Measurements from ENCODE around the gene BANF1. TPM values are rescaled to one million over a fixed set of nuclear protein-coding genes. Genes with fewer than 3 reads are reported as not detected.

BANF1 gene
- total RNA-seq, 1 experiment from 2014 or later = 124 TPM

GRCh38 chr11:66013762-66014100 is 11.4 kb downstream of the BANF1 start:
- H3K36me3 ChIP-seq (ENCODE audit: low read depth, low read length) = no peaks in the 10 kb centered on the region
- peaks cover 42% of the 10 kb centered on the region for H3K4me1 ChIP-seq (ENCODE audit: insufficient read depth, low read length)
- no peak overlapping the region for H3K9ac ChIP-seq (ENCODE audit: low read length)
- no peak overlapping the region for H3K27ac ChIP-seq (ENCODE audit: low read length)
- intact Hi-C loops (cut with micrococcal nuclease) = no loop called here
- H3K4me2 ChIP-seq (ENCODE audit: low read length) = no peak overlapping the region
- no peak for DNase-seq
- no peak for ATAC-seq
- H2AFZ ChIP-seq (ENCODE audit: low read length) = no peak overlapping the region
- BruUV-seq (replicated peaks) = no TSS peak
- no peaks in the 10 kb centered on the region for H3F3A ChIP-seq (ENCODE audit: low read length, unreplicated experiment)
- H3K27me3 ChIP-seq (ENCODE audit: low read length) = no peaks in the 10 kb centered on the region
- CTCF ChIA-PET = no interaction called here
- no peaks in the 10 kb centered on the region for H3K9me3 ChIP-seq (ENCODE audit: low read length)
- H3K9me2 ChIP-seq (replicated peaks; ENCODE audit: low read length) = no peaks in the 10 kb centered on the region
- no peaks in the 10 kb centered on the region for H4K20me1 ChIP-seq (ENCODE audit: low read length)
- H3K79me2 ChIP-seq (ENCODE audit: low read length) = no peaks in the 10 kb centered on the region
- no peak overlapping the region for H3K4me3 ChIP-seq (ENCODE audit: low read length)
- POLR2A ChIA-PET (ENCODE audit: unreplicated experiment) = no interaction called here
- no peak for TF ChIP-seq EZH2 (IDR thresholded peaks at IDR 0.05; ENCODE audit: low read length, unreplicated experiment)
- TF ChIP-seq EZH2phosphoT487 (IDR thresholded peaks at IDR 0.05; ENCODE audit: borderline replicate concordance, low read length) = no peak
- no peak for TF ChIP-seq CTCF (conservative IDR thresholded peaks at IDR 0.05; ENCODE audit: low read depth, low read length)

GRCh38 chr11:66014804-66015453 is 12.6 kb downstream of the BANF1 start:
- no peak for DNase-seq
- Histone ChIP-seq H3K27ac (ENCODE audit: low read length) (0 out of 2 replicates have a peak overlapping the region, but pooled peaks have one; percentile 10), H3K27me3 (ENCODE audit: low read length) (no peaks in the 10 kb centered on the region), H3K9me3 (ENCODE audit: low read length) (no peaks in the 10 kb centered on the region), H3K4me3 (ENCODE audit: low read length) (no peak overlapping the region), H3K9me2 (replicated peaks; ENCODE audit: low read length) (no peaks in the 10 kb centered on the region), H4K20me1 (ENCODE audit: low read length) (no peaks in the 10 kb centered on the region), H3K4me2 (ENCODE audit: low read length) (peak overlapping the region; percentile 1; the same call in 1 of the 2 replicates), H3K9ac (ENCODE audit: low read length) (no peak overlapping the region), H3K36me3 (ENCODE audit: low read depth, low read length) (no peaks in the 10 kb centered on the region), H3F3A (ENCODE audit: low read length, unreplicated experiment) (no peaks in the 10 kb centered on the region), H2AFZ (ENCODE audit: low read length) (peak overlapping the region; percentile 37; the same call in 1 of the 2 replicates), H3K4me1 (ENCODE audit: insufficient read depth, low read length) (peaks cover 40% of the 10 kb centered on the region), H3K79me2 (ENCODE audit: low read length) (no peaks in the 10 kb centered on the region)
- intact Hi-C loops (cut with micrococcal nuclease) = no loop called here
- no TSS peak for BruUV-seq (replicated peaks)
- no peak for TF ChIP-seq EZH2 (IDR thresholded peaks at IDR 0.05; ENCODE audit: low read length, unreplicated experiment)
- peak; percentile 4 for ATAC-seq
- CTCF ChIA-PET = no interaction called here
- POLR2A ChIA-PET (ENCODE audit: unreplicated experiment) = no interaction called here

- Histone ChIP-seq H3F3A (ENCODE audit: low read length, unreplicated experiment) (no peaks in the 10 kb centered on the region), H3K9ac (ENCODE audit: low read length) (no peak overlapping the region), H3K36me3 (ENCODE audit: low read depth, low read length) (no peaks in the 10 kb centered on the region), H3K9me3 (ENCODE audit: low read length) (no peaks in the 10 kb centered on the region), H3K27ac (ENCODE audit: low read length) (0 out of 2 replicates have a peak overlapping the region, but pooled peaks have one; percentile 10), H3K4me2 (ENCODE audit: low read length) (peak overlapping the region; percentile 1; the same call in 1 of the 2 replicates), H3K79me2 (ENCODE audit: low read length) (no peaks in the 10 kb centered on the region), H3K9me2 (replicated peaks; ENCODE audit: low read length) (no peaks in the 10 kb centered on the region), H3K4me1 (ENCODE audit: insufficient read depth, low read length) (peaks cover 43% of the 10 kb centered on the region), H2AFZ (ENCODE audit: low read length) (peak overlapping the region; percentile 37; the same call in 1 of the 2 replicates), H3K27me3 (ENCODE audit: low read length) (no peaks in the 10 kb centered on the region), H3K4me3 (ENCODE audit: low read length) (no peak overlapping the region), H4K20me1 (ENCODE audit: low read length) (no peaks in the 10 kb centered on the region)
- peak; percentile 48 for ATAC-seq
- CTCF ChIA-PET = no interaction called here
- peak; percentile 63 for DNase-seq
- BruUV-seq (replicated peaks) = no TSS peak
- no peak for TF ChIP-seq CTCF (conservative IDR thresholded peaks at IDR 0.05; ENCODE audit: low read depth, low read length)
- TF ChIP-seq EZH2 (IDR thresholded peaks at IDR 0.05; ENCODE audit: low read length, unreplicated experiment) = no peak
- TF ChIP-seq EZH2phosphoT487 (IDR thresholded peaks at IDR 0.05; ENCODE audit: borderline replicate concordance, low read length) = no peak
- intact Hi-C loops (cut with micrococcal nuclease) = no loop called here
- POLR2A ChIA-PET (ENCODE audit: unreplicated experiment) = no interaction called here
These were observed 13.2 kb downstream of the BANF1 start for GRCh38 chr11:66015454-66015881.

All from PC-3 (cell line).